ENCODE data around the gene GPX5. TPM values are rescaled to one million over a fixed set of nuclear protein-coding genes. Genes with fewer than 3 reads are reported as not detected.

The GPX5 gene
- total RNA-seq, 1 donor from 2014 or later, result not detected

DNA sequence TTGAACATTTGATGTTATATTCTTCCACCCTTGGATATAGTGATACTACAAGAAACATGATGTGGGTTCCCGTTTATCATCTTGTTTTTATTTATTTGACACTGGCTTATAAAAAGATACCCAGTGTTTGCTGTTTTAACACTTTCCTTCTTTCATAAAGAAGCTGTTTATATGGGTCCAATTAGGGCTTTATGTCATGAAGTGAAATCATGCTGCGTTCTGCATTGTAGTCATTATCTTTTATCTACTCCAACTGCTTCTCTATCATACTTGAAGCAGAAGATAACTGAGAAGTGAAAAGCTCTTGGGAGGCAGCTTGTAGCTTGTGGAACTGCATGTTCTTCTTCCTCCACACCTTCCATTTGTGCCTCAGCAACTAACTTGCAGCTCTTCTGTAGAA lies 57.8 kb downstream of the GPX5 start:
- no peaks in the 10 kb centered on the region for H3K4me1 ChIP-seq
- peaks cover 21% of the 10 kb centered on the region for H3K27me3 ChIP-seq (ENCODE audit: low read depth)
- ATAC-seq, result no peak
- H3K4me3 ChIP-seq, result no peak overlapping the region
- DNase-seq, result no peak
- TF ChIP-seq, protein P1, sequence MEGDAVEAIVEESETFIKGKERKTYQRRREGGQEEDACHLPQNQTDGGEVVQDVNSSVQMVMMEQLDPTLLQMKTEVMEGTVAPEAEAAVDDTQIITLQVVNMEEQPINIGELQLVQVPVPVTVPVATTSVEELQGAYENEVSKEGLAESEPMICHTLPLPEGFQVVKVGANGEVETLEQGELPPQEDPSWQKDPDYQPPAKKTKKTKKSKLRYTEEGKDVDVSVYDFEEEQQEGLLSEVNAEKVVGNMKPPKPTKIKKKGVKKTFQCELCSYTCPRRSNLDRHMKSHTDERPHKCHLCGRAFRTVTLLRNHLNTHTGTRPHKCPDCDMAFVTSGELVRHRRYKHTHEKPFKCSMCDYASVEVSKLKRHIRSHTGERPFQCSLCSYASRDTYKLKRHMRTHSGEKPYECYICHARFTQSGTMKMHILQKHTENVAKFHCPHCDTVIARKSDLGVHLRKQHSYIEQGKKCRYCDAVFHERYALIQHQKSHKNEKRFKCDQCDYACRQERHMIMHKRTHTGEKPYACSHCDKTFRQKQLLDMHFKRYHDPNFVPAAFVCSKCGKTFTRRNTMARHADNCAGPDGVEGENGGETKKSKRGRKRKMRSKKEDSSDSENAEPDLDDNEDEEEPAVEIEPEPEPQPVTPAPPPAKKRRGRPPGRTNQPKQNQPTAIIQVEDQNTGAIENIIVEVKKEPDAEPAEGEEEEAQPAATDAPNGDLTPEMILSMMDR (IDR thresholded peaks at IDR 0.05), result no peak
- H3K36me3 ChIP-seq, result no peaks in the 10 kb centered on the region
- H3K9me3 ChIP-seq, result no peaks in the 10 kb centered on the region
- intact Hi-C loops (cut with DNase I), result no loop called here
- no peak overlapping the region for H3K27ac ChIP-seq

Other genes starting within 250 kb of the GPX5 start
- gene PGBD1, start 244.3 kb upstream of the GPX5 start, total RNA-seq, result 3.5 TPM
- gene ZSCAN31, start 189.7 kb upstream of the GPX5 start, total RNA-seq, result 15.7 TPM
- 8.8 TPM for gene ZKSCAN3, start 175.9 kb upstream of the GPX5 start, total RNA-seq
- gene ZSCAN12, start 126.1 kb upstream of the GPX5 start, total RNA-seq, result 5.5 TPM
- gene ZSCAN23, start 82.4 kb upstream of the GPX5 start, total RNA-seq, result 1.7 TPM
- not detected for gene GPX6, start 10.1 kb upstream of the GPX5 start, total RNA-seq